ENCODE results near the gene DMXL2. TPM values are rescaled to one million over a fixed set of nuclear protein-coding genes. Genes with fewer than 3 reads are reported as not detected.

DMXL2 gene
- total and polyA plus RNA-seq, 2 experiments from 2014 or later, result 6.1 to 61.1 TPM

DNA sequence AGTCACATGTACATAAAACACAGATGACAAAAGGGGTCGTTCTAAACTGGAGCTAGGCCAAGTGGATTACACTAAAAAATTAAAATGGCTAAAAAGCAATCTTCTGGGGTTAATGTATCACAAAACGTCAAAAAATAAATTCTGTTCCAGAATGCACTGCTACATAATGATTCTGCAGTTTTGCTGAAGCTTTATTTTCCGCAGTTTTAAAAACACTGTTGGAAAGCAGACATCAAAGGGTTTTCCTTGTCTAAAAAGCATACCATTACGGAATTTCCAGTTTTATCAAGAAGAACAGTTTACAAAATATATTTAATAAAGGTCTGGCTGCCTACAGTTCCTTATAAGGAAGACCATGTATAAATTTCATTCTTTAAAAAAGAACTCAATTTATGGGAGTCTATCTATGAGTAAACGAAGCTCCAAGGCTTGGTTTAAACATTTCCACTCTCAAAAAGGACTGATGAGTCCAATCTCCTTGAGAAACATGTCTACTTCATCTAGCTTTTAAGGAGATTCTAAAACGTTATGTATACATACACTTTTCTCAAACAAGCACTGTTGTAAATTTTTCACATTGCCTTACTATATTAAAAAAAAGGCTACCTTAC lies 1.3 kb downstream of the DMXL2 start:
- Histone ChIP-seq H3K27me3 (ENCODE audit: insufficient read depth) (peaks cover 28% of the 10 kb centered on the region), H3K27ac (ENCODE audit: low read depth) (no peak overlapping the region), H3F3A (replicated peaks; ENCODE audit: low read depth) (peaks cover 6% of the 10 kb centered on the region), H3K4me1 (ENCODE audit: insufficient read depth) (peaks cover 18% of the 10 kb centered on the region), H3K4me2 (peak overlapping the region; percentile 96), H2AFZ (peak overlapping the region; percentile 96; the same call in 1 of the 2 replicates), H3K4me3 (peak overlapping the region; percentile 93), H4K20me1 (replicated peaks; ENCODE audit: insufficient read depth) (0 out of 2 replicates have a peak, but pooled peaks cover under 1% of the 10 kb centered on the region), H3K79me2 (replicated peaks; ENCODE audit: insufficient read depth) (no peaks in the 10 kb centered on the region; the same call in 1 of the 2 replicates), H3K36me3 (ENCODE audit: insufficient read depth) (no peaks in the 10 kb centered on the region), H3K9me2 (ENCODE audit: insufficient read depth) (0 out of 2 replicates have a peak, but pooled peaks cover 3% of the 10 kb centered on the region)
- Mint-ChIP-seq H3K36me3 (ENCODE audit: low read depth) (no peaks in the 10 kb centered on the region), H3K4me1 (peaks cover 22% of the 10 kb centered on the region), H3K9me3 (no peaks in the 10 kb centered on the region), H3K27me3 (ENCODE audit: insufficient read depth, low read depth, poor library complexity) (peaks cover 4% of the 10 kb centered on the region), H3K4me3 (peak overlapping the region; percentile 95), H3K27ac (no peak overlapping the region)
- TF ChIP-seq POLR2AphosphoS5 (IDR thresholded peaks at IDR 0.05; ENCODE audit: low read depth), result no peak
- no peak for TF ChIP-seq EZH2 (IDR thresholded peaks at IDR 0.05; ENCODE audit: low read depth, unreplicated experiment)
- TF ChIP-seq ZNF114 (CRISPR knock-in tag; IDR thresholded peaks at IDR 0.05), result no peak
- TF ChIP-seq, protein P1, sequence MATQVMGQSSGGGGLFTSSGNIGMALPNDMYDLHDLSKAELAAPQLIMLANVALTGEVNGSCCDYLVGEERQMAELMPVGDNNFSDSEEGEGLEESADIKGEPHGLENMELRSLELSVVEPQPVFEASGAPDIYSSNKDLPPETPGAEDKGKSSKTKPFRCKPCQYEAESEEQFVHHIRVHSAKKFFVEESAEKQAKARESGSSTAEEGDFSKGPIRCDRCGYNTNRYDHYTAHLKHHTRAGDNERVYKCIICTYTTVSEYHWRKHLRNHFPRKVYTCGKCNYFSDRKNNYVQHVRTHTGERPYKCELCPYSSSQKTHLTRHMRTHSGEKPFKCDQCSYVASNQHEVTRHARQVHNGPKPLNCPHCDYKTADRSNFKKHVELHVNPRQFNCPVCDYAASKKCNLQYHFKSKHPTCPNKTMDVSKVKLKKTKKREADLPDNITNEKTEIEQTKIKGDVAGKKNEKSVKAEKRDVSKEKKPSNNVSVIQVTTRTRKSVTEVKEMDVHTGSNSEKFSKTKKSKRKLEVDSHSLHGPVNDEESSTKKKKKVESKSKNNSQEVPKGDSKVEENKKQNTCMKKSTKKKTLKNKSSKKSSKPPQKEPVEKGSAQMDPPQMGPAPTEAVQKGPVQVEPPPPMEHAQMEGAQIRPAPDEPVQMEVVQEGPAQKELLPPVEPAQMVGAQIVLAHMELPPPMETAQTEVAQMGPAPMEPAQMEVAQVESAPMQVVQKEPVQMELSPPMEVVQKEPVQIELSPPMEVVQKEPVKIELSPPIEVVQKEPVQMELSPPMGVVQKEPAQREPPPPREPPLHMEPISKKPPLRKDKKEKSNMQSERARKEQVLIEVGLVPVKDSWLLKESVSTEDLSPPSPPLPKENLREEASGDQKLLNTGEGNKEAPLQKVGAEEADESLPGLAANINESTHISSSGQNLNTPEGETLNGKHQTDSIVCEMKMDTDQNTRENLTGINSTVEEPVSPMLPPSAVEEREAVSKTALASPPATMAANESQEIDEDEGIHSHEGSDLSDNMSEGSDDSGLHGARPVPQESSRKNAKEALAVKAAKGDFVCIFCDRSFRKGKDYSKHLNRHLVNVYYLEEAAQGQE (IDR thresholded peaks at IDR 0.05; ENCODE audit: unreplicated experiment), result no peak
- no peak for TF ChIP-seq JUNB (IDR thresholded peaks at IDR 0.05; ENCODE audit: unreplicated experiment)
- TF ChIP-seq EZH2phosphoT487 (IDR thresholded peaks at IDR 0.05; ENCODE audit: unreplicated experiment), result no peak
- TF ChIP-seq, protein P2, sequence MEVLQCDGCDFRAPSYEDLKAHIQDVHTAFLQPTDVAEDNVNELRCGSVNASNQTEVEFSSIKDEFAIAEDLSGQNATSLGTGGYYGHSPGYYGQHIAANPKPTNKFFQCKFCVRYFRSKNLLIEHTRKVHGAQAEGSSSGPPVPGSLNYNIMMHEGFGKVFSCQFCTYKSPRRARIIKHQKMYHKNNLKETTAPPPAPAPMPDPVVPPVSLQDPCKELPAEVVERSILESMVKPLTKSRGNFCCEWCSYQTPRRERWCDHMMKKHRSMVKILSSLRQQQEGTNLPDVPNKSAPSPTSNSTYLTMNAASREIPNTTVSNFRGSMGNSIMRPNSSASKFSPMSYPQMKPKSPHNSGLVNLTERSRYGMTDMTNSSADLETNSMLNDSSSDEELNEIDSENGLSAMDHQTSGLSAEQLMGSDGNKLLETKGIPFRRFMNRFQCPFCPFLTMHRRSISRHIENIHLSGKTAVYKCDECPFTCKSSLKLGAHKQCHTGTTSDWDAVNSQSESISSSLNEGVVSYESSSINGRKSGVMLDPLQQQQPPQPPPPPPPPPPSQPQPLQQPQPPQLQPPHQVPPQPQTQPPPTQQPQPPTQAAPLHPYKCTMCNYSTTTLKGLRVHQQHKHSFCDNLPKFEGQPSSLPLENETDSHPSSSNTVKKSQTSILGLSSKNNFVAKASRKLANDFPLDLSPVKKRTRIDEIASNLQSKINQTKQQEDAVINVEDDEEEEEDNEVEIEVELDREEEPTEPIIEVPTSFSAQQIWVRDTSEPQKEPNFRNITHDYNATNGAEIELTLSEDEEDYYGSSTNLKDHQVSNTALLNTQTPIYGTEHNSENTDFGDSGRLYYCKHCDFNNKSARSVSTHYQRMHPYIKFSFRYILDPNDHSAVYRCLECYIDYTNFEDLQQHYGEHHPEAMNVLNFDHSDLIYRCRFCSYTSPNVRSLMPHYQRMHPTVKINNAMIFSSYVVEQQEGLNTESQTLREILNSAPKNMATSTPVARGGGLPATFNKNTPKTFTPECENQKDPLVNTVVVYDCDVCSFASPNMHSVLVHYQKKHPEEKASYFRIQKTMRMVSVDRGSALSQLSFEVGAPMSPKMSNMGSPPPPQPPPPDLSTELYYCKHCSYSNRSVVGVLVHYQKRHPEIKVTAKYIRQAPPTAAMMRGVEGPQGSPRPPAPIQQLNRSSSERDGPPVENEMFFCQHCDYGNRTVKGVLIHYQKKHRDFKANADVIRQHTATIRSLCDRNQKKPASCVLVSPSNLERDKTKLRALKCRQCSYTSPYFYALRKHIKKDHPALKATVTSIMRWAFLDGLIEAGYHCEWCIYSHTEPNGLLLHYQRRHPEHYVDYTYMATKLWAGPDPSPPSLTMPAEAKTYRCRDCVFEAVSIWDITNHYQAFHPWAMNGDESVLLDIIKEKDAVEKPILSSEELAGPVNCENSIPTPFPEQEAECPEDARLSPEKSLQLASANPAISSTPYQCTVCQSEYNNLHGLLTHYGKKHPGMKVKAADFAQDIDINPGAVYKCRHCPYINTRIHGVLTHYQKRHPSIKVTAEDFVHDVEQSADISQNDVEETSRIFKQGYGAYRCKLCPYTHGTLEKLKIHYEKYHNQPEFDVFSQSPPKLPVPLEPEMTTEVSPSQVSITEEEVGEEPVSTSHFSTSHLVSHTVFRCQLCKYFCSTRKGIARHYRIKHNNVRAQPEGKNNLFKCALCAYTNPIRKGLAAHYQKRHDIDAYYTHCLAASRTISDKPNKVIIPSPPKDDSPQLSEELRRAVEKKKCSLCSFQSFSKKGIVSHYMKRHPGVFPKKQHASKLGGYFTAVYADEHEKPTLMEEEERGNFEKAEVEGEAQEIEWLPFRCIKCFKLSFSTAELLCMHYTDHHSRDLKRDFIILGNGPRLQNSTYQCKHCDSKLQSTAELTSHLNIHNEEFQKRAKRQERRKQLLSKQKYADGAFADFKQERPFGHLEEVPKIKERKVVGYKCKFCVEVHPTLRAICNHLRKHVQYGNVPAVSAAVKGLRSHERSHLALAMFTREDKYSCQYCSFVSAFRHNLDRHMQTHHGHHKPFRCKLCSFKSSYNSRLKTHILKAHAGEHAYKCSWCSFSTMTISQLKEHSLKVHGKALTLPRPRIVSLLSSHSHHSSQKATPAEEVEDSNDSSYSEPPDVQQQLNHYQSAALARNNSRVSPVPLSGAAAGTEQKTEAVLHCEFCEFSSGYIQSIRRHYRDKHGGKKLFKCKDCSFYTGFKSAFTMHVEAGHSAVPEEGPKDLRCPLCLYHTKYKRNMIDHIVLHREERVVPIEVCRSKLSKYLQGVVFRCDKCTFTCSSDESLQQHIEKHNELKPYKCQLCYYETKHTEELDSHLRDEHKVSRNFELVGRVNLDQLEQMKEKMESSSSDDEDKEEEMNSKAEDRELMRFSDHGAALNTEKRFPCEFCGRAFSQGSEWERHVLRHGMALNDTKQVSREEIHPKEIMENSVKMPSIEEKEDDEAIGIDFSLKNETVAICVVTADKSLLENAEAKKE (CRISPR knock-in tag; IDR thresholded peaks at IDR 0.05), result no peak
- no peak for TF ChIP-seq CREB1 (CRISPR knock-in tag; IDR thresholded peaks at IDR 0.05; ENCODE audit: low read depth)
- TF ChIP-seq ZNF331 (CRISPR knock-in tag; IDR thresholded peaks at IDR 0.05; ENCODE audit: low read depth), result no peak
- TF ChIP-seq, protein P3, sequence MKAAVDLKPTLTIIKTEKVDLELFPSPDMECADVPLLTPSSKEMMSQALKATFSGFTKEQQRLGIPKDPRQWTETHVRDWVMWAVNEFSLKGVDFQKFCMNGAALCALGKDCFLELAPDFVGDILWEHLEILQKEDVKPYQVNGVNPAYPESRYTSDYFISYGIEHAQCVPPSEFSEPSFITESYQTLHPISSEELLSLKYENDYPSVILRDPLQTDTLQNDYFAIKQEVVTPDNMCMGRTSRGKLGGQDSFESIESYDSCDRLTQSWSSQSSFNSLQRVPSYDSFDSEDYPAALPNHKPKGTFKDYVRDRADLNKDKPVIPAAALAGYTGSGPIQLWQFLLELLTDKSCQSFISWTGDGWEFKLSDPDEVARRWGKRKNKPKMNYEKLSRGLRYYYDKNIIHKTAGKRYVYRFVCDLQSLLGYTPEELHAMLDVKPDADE (IDR thresholded peaks at IDR 0.05), result no peak
- TF ChIP-seq, protein P4, sequence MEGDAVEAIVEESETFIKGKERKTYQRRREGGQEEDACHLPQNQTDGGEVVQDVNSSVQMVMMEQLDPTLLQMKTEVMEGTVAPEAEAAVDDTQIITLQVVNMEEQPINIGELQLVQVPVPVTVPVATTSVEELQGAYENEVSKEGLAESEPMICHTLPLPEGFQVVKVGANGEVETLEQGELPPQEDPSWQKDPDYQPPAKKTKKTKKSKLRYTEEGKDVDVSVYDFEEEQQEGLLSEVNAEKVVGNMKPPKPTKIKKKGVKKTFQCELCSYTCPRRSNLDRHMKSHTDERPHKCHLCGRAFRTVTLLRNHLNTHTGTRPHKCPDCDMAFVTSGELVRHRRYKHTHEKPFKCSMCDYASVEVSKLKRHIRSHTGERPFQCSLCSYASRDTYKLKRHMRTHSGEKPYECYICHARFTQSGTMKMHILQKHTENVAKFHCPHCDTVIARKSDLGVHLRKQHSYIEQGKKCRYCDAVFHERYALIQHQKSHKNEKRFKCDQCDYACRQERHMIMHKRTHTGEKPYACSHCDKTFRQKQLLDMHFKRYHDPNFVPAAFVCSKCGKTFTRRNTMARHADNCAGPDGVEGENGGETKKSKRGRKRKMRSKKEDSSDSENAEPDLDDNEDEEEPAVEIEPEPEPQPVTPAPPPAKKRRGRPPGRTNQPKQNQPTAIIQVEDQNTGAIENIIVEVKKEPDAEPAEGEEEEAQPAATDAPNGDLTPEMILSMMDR (conservative IDR thresholded peaks at IDR 0.05; ENCODE audit: low read depth in 2 of 2), result no peak
- TF ChIP-seq STAT1 (IDR thresholded peaks at IDR 0.05; ENCODE audit: unreplicated experiment), result no peak
- DNase-seq (ENCODE audit: low spot score) (no peak), ATAC-seq (no peak)
